HFFc6 (cell line): ENCODE results near the gene PKP2. TPM values are rescaled to one million over a fixed set of nuclear protein-coding genes. Genes with fewer than 3 reads are reported as not detected.

ENCODE experiments used
- DNase-seq: peaks from one replicate; pipeline ENCODE4 v3.0.0-alpha.2; 2018
- H3K27ac Mint-ChIP-seq: 2 replicates; pipeline ENCODE4 v1.8.0; 2020; ENCODE audit warnings: mild to moderate bottlenecking, mixed read lengths
- H3K27me3 Mint-ChIP-seq: 2 replicates; pipeline ENCODE4 v1.8.0; 2021; ENCODE audit warnings: mild to moderate bottlenecking, moderate library complexity, mixed read lengths; ENCODE audit not compliant: insufficient read depth
- H3K36me3 Mint-ChIP-seq: 2 replicates; pipeline ENCODE4 v1.8.0; 2021; ENCODE audit warnings: low read depth, mixed read lengths
- H3K4me1 Mint-ChIP-seq: 2 replicates; pipeline ENCODE4 v1.8.0; 2020; ENCODE audit warnings: low read depth, mixed read lengths
- H3K4me3 Mint-ChIP-seq: 2 replicates; pipeline ENCODE4 v1.8.0; 2020; ENCODE audit warnings: mild to moderate bottlenecking, moderate library complexity, mixed read lengths
- H3K9me3 Mint-ChIP-seq: 2 replicates; pipeline ENCODE4 v1.8.0; 2020; ENCODE audit warnings: mild to moderate bottlenecking, mixed read lengths
- total RNA-seq, 6 experiments: library from RNA; stranded (reverse); fragmentation: NEBNext Ultra II Directional; extraction: Animal tissue kit (Norgen Biotek cat#: 25700); gene quantifications; 2 replicates in 1 of 6; 3 replicates in 5 of 6; pipeline ENCODE4 v1.2.3, GENCODE V29; 2021
- TF ChIP-seq, protein P1 (sequence below): fragments of 200-600 bp; sonication (generic); IDR thresholded peaks from 2 replicates; pipeline ENCODE4 v1.5.0; 2021; ENCODE audit warnings: antibody characterized with exemption, mild to moderate bottlenecking

PKP2 gene
- total RNA-seq, 6 experiments from 2014 or later: 0.17 TPM; not detected in 5

- TF ChIP-seq, protein P1, sequence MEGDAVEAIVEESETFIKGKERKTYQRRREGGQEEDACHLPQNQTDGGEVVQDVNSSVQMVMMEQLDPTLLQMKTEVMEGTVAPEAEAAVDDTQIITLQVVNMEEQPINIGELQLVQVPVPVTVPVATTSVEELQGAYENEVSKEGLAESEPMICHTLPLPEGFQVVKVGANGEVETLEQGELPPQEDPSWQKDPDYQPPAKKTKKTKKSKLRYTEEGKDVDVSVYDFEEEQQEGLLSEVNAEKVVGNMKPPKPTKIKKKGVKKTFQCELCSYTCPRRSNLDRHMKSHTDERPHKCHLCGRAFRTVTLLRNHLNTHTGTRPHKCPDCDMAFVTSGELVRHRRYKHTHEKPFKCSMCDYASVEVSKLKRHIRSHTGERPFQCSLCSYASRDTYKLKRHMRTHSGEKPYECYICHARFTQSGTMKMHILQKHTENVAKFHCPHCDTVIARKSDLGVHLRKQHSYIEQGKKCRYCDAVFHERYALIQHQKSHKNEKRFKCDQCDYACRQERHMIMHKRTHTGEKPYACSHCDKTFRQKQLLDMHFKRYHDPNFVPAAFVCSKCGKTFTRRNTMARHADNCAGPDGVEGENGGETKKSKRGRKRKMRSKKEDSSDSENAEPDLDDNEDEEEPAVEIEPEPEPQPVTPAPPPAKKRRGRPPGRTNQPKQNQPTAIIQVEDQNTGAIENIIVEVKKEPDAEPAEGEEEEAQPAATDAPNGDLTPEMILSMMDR: no peak
- no peak for DNase-seq
- no peaks in the 10 kb centered on the region; the same call in 1 of the 2 replicates for H3K27me3 Mint-ChIP-seq
- no peaks in the 10 kb centered on the region for H3K4me1 Mint-ChIP-seq
- H3K4me3 Mint-ChIP-seq: no peak overlapping the region
- H3K36me3 Mint-ChIP-seq: no peaks in the 10 kb centered on the region
- no peak overlapping the region for H3K27ac Mint-ChIP-seq
- no peaks in the 10 kb centered on the region; the same call in 1 of the 2 replicates for H3K9me3 Mint-ChIP-seq
Measured at GRCh38 chr12:32843528-32844095, 53.0 kb downstream of the PKP2 start.

DNA sequence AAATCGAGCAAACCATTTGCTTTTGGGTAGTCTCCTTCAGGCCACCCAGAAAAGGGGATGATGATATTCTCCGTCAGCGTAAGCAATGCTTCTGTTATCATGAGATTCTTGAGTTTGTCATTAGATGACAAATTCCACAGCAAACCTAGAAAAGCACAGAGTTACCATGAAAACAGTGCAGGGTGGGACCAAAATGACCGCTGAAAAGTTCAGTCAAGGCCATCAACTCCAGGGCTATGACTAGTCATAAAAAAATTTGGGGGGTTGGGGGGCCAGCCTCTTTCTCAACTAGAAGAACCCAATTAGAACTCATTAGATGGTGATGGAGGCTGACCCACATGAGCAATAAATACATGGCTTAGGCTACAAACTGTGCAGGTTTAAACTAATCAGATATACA is 55.5 kb downstream of the PKP2 start:
- no peak for DNase-seq
- no peaks in the 10 kb centered on the region for H3K4me1 Mint-ChIP-seq
- TF ChIP-seq, protein P1: no peak
- H3K36me3 Mint-ChIP-seq: no peaks in the 10 kb centered on the region
- H3K4me3 Mint-ChIP-seq: no peak overlapping the region
- H3K27me3 Mint-ChIP-seq: no peaks in the 10 kb centered on the region; the same call in 1 of the 2 replicates
- H3K27ac Mint-ChIP-seq: no peak overlapping the region
- no peaks in the 10 kb centered on the region; the same call in 1 of the 2 replicates for H3K9me3 Mint-ChIP-seq

- no peak overlapping the region for H3K27ac Mint-ChIP-seq
- H3K36me3 Mint-ChIP-seq: no peaks in the 10 kb centered on the region
- H3K4me3 Mint-ChIP-seq: no peak overlapping the region
- no peaks in the 10 kb centered on the region; the same call in 1 of the 2 replicates for H3K9me3 Mint-ChIP-seq
- no peak for DNase-seq
- TF ChIP-seq, protein P1: no peak
- H3K27me3 Mint-ChIP-seq: no peaks in the 10 kb centered on the region; the same call in 1 of the 2 replicates
- no peaks in the 10 kb centered on the region for H3K4me1 Mint-ChIP-seq
Measured at GRCh38 chr12:32839828-32840227, 56.7 kb downstream of the PKP2 start.

DNA sequence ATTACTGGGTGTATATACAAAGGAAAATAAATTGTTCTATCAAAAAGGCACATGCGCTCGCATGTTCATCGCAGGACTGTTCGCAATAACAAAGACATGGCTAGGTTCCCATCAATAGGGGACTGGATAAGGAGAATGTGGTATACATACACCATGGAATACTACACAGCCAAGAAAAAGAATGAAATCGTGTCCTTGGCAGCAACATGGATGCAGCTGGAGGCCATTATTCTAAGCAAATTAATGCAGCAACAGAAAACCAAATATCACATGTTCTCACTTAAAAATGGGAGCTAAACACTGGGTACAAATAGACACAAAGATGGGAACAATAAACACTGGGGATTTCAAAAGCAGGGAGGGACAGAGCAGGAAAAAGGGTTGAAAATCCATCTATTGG is 58.6 kb downstream of the PKP2 start:
- H3K27ac Mint-ChIP-seq: no peak overlapping the region
- no peaks in the 10 kb centered on the region for H3K4me1 Mint-ChIP-seq
- H3K4me3 Mint-ChIP-seq: no peak overlapping the region
- TF ChIP-seq, protein P1: no peak
- no peaks in the 10 kb centered on the region; the same call in 1 of the 2 replicates for H3K27me3 Mint-ChIP-seq
- no peaks in the 10 kb centered on the region for H3K36me3 Mint-ChIP-seq
- H3K9me3 Mint-ChIP-seq: no peaks in the 10 kb centered on the region; the same call in 1 of the 2 replicates
- DNase-seq: no peak

- H3K27me3 Mint-ChIP-seq: no peaks in the 10 kb centered on the region; the same call in 1 of the 2 replicates
- no peaks in the 10 kb centered on the region for H3K4me1 Mint-ChIP-seq
- no peaks in the 10 kb centered on the region; the same call in 1 of the 2 replicates for H3K9me3 Mint-ChIP-seq
- TF ChIP-seq, protein P1: no peak
- no peak overlapping the region for H3K27ac Mint-ChIP-seq
- DNase-seq: no peak
- H3K36me3 Mint-ChIP-seq: no peaks in the 10 kb centered on the region
- no peak overlapping the region for H3K4me3 Mint-ChIP-seq
Measured at GRCh38 chr12:32836710-32837109, 59.9 kb downstream of the PKP2 start.
